Measurements from ENCODE around the gene NDUFS5.
"Not testable (repeated sequence)": the region's sequence is repeated elsewhere in the genome, so short reads cannot be mapped to it uniquely, and the experiment has no call there.

NDUFS5 gene

DNA sequence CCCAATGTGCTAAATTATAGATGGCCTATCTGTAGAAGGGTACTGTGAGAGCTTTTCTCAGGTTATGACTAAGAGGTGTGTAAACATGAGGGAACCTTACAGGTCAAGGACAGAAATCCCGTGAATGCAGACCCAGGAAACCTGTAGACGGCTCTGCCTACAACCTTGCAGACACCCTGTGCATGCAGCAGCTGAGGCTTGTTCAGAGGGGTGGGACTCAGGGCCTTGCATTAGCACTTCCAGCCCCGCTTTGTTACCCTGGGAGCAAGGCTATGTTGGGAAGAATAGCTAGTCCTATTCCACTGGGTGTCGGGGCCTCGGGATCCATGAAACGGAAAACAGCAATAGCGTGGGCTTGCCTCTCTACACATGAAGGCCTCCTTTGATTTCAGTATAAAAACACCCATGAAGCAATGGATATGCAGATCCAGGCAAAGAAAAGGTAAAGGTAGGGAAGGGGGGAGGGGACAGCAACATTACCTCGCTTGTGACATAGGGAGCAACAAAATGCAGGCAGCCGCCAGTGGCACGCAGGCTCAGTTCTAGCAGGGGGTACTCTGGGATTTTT is 9.5 kb upstream of the NDUFS5 start:
- DNase-seq (ENCODE audit: low read depth, low spot score), result no peak

DNA sequence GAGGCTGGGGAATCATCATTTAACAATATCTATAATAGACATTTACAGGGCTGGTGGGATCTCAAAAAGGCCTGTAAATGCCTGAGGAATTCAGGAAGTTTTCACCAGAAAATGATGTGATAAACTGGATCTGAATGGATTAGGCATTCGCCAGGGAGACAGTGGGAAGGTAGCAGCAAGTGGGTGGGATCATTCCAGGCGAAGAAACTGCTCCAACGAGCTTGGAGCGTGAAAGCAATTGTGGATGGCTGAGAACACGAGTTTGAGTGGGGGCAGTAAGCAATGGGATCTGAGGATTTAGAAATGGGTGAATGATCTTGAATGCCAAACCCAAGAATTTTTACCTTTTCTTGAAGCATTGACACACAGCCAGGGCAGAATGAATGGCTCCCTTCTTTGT is 8.9 kb upstream of the NDUFS5 start:
- no peak for DNase-seq (ENCODE audit: low read depth, low spot score)

DNA sequence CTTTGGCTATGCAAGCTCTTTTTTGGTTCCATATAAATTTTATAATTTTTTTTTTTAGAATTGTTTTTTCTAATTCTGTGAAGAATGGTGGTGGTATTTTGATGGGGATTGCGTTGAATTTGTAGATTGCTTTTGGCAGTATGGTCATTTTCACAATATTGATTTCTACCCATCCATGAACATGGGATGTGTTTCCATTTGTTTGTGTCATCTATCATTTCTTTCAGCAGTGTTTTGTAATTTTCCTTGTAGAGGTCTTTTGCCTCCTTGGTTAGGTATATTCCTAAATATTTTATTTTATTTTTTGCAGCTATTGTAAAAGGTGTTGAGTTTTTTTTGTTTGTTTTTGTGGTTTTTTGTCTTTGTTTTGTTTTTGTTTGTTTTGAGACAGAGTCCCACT is 5.7 kb upstream of the NDUFS5 start:
- DNase-seq (ENCODE audit: low read depth, low spot score), result not testable (repeated sequence)

DNA sequence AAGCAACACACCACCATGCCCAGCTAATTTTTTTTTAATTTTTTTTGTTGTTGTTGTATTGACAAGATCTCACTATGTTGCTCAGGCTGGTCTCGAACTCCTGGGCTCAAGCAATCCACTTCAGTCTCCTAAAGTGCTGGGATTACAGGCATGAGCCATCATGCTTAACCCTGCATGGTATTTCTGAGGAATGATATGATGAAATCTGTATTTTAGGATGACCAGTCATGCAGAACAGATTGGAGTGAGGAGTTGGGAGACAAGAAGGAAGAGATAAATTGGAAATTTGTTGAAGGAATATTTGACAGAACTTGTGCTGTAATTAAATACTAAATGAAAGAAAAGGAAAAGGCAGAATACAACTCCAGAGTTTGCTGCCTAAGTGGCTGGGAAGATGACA is 4.7 kb upstream of the NDUFS5 start:
- no peak for DNase-seq (ENCODE audit: low read depth, low spot score)

DNA sequence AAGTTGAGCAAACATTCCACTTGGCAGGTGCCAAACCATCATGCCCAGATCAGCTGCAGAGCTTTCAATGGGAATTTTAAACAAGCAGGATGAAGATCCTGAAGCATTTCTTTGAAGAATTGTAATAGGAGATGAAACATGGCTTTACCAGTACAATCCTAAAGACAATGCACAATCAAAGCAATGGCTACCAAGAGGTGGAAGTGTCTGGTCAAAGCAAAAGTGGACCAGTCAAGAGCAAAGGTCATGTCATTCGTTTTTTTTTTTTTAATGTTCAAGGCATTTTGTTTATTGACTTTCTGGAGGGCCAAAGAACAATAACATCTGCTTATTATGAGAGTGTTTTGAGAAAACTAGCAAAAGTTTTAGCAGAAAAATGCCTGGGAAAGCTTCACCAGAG is 3.0 kb upstream of the NDUFS5 start:
- DNase-seq (ENCODE audit: low read depth, low spot score), result no peak

DNA sequence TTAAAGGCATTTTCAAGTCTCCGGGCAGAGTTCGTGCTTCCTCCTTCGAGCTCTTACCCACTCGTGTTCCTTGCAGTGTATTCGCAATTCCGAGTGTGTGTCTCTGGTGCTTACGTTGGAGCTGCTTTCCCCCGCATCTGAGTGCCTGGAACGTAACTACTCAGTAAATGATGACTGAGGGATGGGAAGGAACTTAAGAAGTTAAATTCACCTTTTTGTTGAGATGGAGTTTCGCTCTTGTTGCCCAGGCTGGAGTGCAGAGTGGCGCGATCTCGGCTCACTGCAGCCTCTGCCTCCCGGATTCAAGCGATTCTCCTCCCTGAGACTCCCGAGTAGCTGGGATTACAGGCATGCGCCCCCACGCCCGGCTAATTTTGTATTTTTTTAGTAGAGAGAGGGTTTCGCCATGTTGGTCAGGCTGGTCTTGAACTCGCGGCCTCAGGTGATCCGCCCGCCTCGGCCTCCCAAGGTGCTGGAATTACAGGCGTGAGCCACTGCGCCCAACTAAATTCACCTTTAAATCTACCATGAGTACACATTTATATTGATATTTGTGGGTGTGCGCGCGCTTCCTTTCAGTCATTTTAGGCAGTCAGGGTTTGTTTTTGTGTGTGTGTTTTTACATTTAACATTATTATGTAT is 837 bp downstream of the NDUFS5 start:
- DNase-seq (ENCODE audit: low read depth, low spot score), result no peak

DNA sequence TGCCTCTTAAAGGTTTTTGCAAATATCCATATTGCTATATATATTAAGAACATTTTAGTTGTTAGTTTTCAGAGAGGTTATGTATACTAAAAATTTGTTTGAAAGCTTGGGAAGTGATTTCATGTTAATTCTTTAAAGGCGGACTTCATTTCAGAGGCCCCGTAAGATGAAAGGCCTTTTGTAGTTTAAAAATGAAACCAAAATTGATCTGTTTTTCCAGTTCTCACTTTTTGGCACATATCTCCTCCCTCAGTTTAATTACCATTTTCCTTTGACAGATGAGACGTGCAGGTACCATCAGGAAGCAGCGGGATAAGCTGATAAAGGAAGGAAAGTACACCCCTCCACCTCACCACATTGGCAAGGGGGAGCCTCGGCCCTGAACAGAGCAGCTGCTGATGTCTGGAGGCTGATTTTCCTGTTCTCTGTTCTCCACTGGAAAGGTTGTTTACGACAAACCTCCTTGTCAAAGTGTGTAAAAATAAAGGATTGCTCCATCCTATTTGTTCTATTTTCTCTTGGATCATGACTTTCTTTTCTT is 8.0 kb downstream of the NDUFS5 start:
- no peak for DNase-seq (ENCODE audit: low read depth, low spot score)

DNA sequence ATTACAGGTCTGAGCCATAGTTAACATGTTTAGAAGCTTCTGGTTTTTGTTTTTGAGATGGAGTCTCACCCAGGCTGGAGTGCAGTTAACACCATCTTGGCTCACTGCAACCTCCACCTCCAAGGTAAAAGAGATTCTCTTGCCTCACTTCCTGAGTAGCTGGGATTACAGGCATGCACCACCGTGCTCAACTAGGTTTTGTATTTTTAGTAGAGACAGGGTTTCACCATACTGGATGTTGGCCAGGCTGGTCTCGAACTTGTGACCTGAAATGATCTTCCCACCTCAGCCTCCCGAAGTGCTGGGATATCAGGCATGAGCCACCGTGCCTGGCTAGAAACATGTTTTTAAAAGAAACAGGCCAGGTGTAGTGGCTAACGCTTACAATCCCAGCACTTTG is 10.5 kb downstream of the NDUFS5 start:
- no peak for DNase-seq (ENCODE audit: low read depth, low spot score)

DNA sequence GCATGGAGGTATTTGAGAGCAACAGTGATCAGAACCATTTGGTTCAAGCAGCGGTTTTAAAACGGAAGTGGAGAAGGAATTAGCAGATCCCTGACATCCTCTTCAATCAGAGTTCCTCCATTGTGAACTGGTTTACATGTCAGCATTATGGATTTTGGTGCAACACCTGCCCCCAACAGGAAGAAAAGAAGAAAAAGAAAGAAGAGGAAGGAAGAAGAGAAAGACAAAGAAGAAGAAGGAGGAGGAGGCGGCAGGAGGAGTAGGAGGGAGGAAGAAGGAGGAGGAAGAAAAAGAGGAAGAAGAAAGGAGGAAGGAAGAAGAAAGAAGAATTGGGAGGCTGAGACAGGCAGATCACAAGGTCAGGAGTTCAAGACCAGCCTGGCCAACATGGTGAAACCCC is 17.4 kb downstream of the NDUFS5 start:
- no peak for DNase-seq (ENCODE audit: low read depth, low spot score)

DNA sequence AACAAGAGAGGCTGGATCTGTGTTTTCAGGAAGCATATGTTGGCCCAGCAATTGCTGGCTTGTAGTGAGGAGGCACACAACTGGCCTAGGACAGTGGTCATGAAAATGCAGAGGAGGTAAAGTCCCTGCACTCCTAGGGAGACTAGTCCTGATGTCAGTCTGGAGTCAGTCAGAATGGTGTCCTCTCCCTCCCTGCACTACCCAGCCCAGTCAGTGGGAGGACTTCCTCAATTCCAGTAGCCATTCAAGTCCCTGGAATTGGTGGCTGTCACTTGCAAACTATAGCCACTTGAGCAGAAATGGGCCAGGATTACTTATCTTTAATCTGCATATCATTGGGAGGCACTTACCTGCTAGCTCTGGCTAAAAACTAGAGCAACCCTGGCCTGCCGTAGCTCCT is 18.6 kb downstream of the NDUFS5 start:
- DNase-seq (ENCODE audit: low read depth, low spot score), result no peak

DNA sequence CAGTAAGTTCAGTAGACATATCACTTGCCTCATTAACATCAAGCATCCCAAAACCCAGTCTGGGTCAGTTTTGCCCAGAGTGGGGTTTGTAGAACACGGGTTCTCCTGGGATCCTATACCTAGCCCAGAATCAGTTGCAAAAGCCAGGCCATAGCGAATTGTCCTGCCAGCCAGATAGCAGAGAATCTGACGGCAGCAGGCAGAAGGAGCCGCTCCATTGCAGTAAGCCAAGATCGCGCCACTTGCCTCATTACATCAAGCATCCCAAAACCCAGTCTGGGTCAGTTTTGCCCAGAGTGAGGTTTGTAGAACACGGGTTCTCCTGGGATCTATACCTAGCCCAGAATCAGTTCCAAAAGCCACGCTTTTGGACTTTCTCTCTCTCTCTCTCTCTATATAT is 19.1 kb downstream of the NDUFS5 start:
- DNase-seq (ENCODE audit: low read depth, low spot score), result no peak

DNA sequence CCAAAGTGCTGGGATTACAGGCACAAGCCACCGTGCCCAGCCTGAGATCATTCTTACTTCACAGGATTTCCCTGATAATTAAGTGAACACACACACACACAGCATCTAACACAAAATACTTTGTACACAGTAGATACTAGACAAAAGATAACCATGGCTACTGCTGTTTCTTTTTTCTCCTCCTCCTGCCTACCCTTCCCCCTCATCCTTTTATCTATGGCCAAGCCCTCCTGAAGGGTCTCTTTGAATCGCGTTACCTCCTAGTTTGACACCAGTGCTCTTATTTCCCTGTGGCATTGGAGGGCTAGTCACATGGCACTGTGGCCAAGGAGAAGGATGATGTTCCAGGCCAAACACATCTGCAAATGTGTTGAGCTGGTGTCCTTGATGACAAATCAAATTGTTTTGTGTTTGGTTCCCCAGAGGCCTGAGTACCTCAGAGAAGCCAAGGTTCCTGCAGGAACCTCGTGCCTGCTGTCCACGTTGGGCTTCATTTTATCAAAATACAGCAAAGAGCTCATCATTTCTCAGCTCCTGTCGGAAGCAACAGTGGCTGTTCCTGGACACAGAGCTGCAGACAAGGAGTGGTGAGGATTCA is 20.6 kb downstream of the NDUFS5 start:
- no peak for DNase-seq (ENCODE audit: low read depth, low spot score)

DNA sequence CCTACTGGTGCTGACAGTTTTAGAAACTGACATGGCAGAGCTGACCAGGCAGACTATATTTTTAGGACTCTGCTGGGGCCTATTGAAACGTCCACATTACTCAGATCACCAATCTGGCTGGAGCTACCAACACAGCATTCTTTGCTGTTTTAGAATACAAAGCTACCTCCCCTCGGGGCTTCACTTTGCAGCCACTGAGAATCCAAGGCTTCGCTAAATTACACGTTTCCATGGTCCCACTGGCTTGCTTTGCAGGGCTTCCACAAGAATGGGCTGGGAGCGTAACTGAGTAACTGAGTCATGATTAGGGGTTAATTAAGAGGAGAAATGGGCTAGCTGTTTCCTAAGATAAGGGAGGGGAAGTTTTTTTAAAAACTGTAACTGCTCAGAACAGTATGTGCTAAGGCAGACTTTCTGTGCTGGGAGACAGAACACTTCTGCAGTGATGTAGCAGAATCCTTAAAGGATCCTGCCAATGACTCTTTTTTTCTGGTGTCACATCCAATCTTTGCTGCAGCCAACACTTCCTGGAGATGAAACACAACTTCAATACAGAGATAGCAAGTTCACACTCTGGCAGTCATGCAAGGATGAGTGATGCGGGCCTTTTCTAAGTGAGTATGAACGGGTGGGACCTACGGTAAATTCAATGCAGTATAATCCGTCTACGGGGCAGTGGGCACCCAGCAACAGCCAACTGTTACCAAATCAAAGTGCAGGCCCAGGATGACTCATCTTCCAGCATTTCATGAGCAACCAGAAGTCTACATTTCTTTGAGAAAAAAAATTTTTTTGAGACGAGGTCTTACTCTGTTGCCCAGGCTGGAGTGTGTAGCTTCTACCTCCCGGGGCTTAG is 21.5 kb downstream of the NDUFS5 start:
- no peak for DNase-seq (ENCODE audit: low read depth, low spot score)

DNA sequence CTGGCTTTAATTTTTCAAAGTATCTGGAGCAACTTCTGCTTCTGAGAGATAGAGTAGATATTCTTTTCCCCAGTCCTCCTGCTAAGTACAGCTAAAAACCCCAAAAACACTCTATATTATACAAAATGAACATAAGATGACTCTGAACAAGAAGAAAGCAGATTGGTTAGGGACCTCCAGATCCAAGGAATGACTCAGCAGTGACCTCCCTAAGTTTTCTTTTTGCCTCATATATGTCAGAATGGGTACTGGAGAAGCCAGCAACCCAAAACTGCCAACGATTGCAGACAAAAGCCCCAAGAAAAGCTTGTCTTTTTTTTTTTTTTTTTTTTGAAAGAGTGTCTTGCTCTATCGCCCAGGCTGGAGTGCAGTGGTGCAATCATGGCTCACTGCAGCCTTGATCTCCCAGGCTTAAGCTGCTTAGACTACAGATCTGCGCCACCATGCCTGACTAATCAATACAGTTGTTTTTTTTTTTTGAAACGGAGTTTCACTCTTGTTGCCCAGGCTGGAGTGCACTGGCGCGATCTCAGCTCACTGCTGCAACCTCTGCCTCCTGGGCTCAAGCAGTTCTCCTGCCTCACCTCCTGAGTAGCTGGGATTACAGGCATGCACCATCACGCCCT is 22.7 kb downstream of the NDUFS5 start:
- DNase-seq (ENCODE audit: low read depth, low spot score), result no peak

DNA sequence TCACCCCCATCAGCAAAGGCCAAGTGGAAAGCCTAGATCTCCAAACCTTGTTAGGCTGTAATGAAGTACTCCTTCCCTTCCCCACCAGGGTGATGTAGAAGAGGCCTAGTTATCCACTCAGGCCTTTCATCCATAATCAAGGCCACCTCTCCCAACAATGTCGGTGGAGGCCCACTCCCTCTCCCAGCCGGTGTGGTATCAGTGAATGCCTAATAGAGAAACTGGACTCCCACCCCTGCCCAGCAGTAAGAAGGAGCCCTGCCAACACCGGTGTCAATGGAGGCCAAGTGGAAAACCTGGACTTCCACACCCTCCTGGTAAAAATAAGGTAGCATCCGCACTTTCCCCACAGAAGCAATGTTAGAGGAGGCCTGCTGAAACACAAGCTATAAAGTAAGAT is 23.9 kb downstream of the NDUFS5 start:
- no peak for DNase-seq (ENCODE audit: low read depth, low spot score)

DNA sequence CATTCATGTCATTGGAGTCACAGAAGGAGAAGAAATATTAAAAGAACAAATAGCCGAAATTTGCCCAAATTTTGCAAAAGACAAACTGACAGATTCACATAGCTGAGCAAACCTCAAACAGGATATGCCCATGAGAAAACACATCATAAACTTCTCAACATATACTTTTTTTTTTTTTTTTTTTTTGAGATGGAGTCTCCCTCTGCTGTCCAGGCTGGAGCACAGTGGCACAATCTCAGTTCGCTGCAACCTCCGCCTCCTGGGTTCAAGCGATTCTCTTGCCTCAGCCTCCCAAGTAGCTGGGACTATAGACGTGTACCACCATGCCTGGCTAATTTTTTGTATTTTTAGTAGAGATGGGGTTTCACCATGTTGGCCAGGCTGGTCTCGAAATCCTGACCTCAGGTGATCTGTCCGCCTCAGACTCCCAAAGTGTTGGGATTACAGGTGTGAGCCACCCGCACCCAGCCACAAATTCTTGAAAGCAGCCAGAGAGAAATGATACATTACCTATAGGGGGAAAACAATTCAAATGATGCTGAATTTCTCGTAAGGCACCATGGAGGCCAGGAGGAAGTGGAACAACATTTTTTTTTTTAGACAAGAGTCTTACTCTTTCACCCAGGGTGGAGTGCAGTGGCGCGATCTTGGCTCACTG is 25.2 kb downstream of the NDUFS5 start:
- DNase-seq (ENCODE audit: low read depth, low spot score), result not testable (repeated sequence)

DNA sequence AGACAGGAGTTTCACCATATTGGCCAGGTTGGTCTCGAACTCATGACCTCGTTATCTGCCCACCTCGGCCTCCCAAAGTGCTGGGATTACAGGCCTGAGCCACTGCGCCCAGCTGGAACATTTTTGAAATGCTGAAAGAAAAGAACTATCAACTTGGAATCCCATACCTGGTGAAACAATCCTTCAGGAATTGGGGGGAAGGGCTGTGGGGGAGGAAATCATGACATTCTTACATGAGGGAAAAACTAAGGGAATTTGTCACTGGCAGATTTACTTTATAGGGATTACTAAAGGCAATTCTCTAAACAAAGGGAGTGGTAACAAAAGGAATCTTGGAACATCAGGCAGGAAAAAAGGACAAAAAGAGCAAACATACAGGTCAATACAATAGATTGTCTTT is 25.8 kb downstream of the NDUFS5 start:
- DNase-seq (ENCODE audit: low read depth, low spot score), result no peak

DNA sequence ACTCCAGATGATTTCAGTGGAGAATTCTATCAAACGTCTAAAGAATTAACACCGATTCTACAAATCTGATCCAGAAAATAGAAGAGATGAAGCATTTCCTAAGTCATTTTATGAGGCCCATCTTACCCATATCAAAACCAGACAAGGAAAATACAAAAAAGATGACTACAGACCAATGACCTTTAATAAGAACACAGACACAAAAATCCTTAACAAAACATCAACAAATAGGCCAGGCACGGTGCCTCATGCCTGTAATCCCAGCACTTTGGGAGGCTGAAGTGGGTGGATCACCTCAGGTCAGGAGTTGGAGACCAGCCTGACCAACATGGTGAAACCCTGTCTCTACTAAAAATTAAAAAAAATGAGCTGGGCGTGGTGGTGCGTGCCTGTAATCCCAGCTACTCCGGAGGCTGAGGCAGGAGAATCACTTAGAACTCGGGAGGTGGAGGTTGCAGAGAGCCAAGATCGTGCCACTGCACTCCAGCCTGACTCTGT is 29.1 kb downstream of the NDUFS5 start:
- not testable (repeated sequence) for DNase-seq (ENCODE audit: low read depth, low spot score)

DNA sequence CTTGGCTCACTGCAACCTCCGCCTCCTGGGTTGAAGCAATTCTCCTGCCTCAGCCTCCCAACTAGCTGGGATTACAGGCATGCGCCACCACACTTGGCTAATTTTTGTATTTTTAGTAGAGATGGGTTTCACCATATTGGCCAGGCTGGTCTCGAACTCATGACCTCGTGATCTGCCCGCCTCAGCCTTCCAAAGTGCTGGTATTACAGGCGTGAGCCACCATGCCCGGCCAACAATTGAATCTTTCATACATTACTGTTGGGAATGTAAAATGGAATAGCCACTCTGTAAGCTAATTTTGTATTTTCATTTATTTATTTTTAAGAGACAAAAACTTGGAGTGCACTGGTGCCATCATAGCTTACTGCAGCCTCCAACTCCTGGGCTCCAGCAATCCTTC is 35.4 kb downstream of the NDUFS5 start:
- not testable (repeated sequence) for DNase-seq (ENCODE audit: low read depth, low spot score)

DNA sequence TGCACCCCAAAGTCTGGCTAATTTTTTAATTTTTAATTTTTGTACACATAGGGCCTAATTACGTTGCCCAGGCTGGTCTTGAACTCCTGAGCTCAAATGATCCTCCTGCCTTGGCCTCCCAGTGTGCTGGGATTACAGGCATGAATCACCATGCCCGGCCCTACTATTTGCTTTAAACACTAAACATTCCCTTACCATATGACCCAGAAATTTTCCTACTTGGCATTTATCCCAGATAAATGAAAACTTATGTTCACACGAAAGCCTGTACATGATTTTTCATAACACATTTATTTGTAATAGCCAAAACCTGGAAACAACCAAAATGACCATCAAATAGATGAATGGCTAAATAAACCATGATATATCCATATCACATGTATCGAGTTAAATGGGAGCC is 35.8 kb downstream of the NDUFS5 start:
- no peak for DNase-seq (ENCODE audit: low read depth, low spot score)

DNA sequence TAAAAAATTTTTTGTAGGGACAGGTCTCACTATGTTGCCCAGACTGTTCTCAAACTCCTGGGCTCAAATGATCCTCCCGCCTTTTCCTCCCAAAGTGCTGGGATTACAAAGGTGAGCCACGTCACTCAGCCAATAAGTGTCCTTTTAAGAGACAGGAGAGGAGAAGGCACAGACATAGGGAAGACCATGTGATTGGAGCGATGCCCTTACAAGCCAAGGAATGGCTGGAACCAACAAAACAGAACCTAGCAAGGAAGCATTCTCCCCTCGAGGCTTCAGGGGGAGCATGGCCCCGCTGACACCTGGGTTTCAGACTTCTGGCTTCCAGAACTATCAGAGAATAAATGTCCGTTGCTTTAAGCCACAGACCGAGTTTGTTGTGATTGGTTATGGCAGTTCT is 37.0 kb downstream of the NDUFS5 start:
- DNase-seq (ENCODE audit: low read depth, low spot score), result no peak

Data from smooth muscle cell of the brain vasculature (primary cell).